H1 (cell line): ENCODE results near the gene MLPH. TPM values are rescaled to one million over a fixed set of nuclear protein-coding genes. Genes with fewer than 3 reads are reported as not detected.

Experiments
- CTCF ChIA-PET: fragments of 300-600 bp; sonication (Branson Sonifier 250); formaldehyde crosslinking; loops from one replicate; lab custom pipeline; 2021; ENCODE audit not compliant: partially characterized antibody; lab: Charles Lee
- POLR2A ChIA-PET: fragments of 300-600 bp; sonication (Branson Sonifier 250); formaldehyde crosslinking; loops from one replicate; lab custom pipeline; 2021; ENCODE audit warnings: inconsistent platforms; ENCODE audit not compliant: partially characterized antibody; lab: Charles Lee
- DNase-seq, 2 experiments: peaks; one replicate each; pipeline versions ENCODE4 v3.0.0 to v3.0.0-alpha.2; 2010 to 2022; ENCODE audit warnings: low spot score in 2 of 2, low read depth in 1 of 2, mixed read lengths in 1 of 2
- FAIRE-seq: peaks from 2 replicates; lab custom pipeline; 2011; peaks lifted over from hg19 to GRCh38; lab: Jason Lieb, UNC
- H2AFZ ChIP-seq: 2 replicates; pipeline ENCODE4 v1.8.1; 2012; ENCODE audit warnings: low read length, inconsistent platforms
- H2AK5ac ChIP-seq: 2 replicates; pipeline ENCODE4 v1.6.1; 2013; ENCODE audit warnings: low read depth, low read length
- H2BK120ac ChIP-seq: replicated peaks from 2 replicates; pipeline ENCODE3; 2013; ENCODE audit warnings: low read depth, low read length, inconsistent platforms
- H2BK12ac ChIP-seq: 2 replicates; pipeline ENCODE4 v1.6.1; 2013; ENCODE audit warnings: low read depth, low read length
- H2BK15ac ChIP-seq: 2 replicates; pipeline ENCODE4 v1.6.1; 2013; ENCODE audit warnings: low read length
- H2BK20ac ChIP-seq: 2 replicates; pipeline ENCODE4 v1.6.1; 2013; ENCODE audit warnings: low read length
- H2BK5ac ChIP-seq: 2 replicates; pipeline ENCODE4 v1.6.1; 2013; ENCODE audit warnings: low read depth, low read length
- H3K14ac ChIP-seq: 2 replicates; pipeline ENCODE4 v1.6.1; 2013; ENCODE audit warnings: inconsistent platforms; ENCODE audit not compliant: insufficient read length
- H3K18ac ChIP-seq: 2 replicates; pipeline ENCODE4 v1.6.1; 2013; ENCODE audit warnings: low read length; ENCODE audit errors: extremely low read depth
- H3K23ac ChIP-seq: 2 replicates; pipeline ENCODE4 v1.6.1; 2013; ENCODE audit warnings: inconsistent platforms; ENCODE audit not compliant: insufficient read length
- H3K23me2 ChIP-seq: 2 replicates; pipeline ENCODE4 v1.6.1; 2013; ENCODE audit warnings: low read depth, low read length
- H3K27ac ChIP-seq: 2 replicates; pipeline ENCODE4 v1.6.1; 2011; ENCODE audit warnings: low read depth, low read length, inconsistent platforms
- H3K27me3 ChIP-seq, 4 experiments: replicated peaks in 1 of 4; 1 replicate in 1 of 4; 2 replicates in 3 of 4; pipeline versions ENCODE4 v1.6.1 to v1.8.1; 2011 to 2013; ENCODE audit warnings: low read length in 3 of 4, mild to moderate bottlenecking in 3 of 4, inconsistent platforms in 2 of 4, mixed read lengths in 2 of 4, moderate library complexity in 1 of 4; ENCODE audit not compliant: control insufficient read depth in 3 of 4, insufficient read depth in 3 of 4; ENCODE audit errors: extremely low read depth in 1 of 4
- H3K36me3 ChIP-seq, 4 experiments: 2 replicates each; pipeline versions ENCODE4 v1.6.1 to v1.8.1; 2011 to 2013; ENCODE audit warnings: mild to moderate bottlenecking in 4 of 4, low read length in 3 of 4, moderate library complexity in 2 of 4, control low read depth in 1 of 4, inconsistent platforms in 1 of 4; ENCODE audit not compliant: insufficient read depth in 4 of 4, control insufficient read depth in 2 of 4
- H3K4ac ChIP-seq: replicated peaks from 2 replicates; pipeline ENCODE3; 2013; ENCODE audit warnings: low read length, low read depth, mixed read lengths, inconsistent platforms; ENCODE audit not compliant: insufficient read length
- H3K4me1 ChIP-seq, 4 experiments: replicated peaks in 1 of 4; 1 replicate in 1 of 4; 2 replicates in 3 of 4; pipeline versions ENCODE4 v1.6.1 to v1.8.1; 2011 to 2013; ENCODE audit warnings: low read length in 3 of 4, inconsistent platforms in 2 of 4, mixed read lengths in 1 of 4; ENCODE audit not compliant: insufficient read depth in 4 of 4, control insufficient read depth in 3 of 4
- H3K4me2 ChIP-seq, 2 experiments: 2 replicates each; pipeline versions ENCODE4 v1.6.1 to v1.8.1; 2011 to 2013; ENCODE audit warnings: low read depth in 2 of 2, low read length in 2 of 2, control low read depth in 1 of 2, inconsistent platforms in 1 of 2, mild to moderate bottlenecking in 1 of 2; ENCODE audit not compliant: insufficient read depth in 1 of 2
- H3K4me3 ChIP-seq, 4 experiments: fragments of 200-600, 300-600 bp in 1 of 4; sonication (generic), shearing (Covaris generic), sonication (Bioruptor Twin) in 1 of 4; 2 replicates each; pipeline versions ENCODE4 v1.5.1 to v1.8.1; 2011 to 2016; ENCODE audit warnings: low read length in 4 of 4, low read depth in 3 of 4, control low read depth in 2 of 4, inconsistent platforms in 2 of 4, mild to moderate bottlenecking in 2 of 4, mixed read lengths in 1 of 4, moderate library complexity in 1 of 4; ENCODE audit not compliant: insufficient read depth in 2 of 4; ENCODE audit errors: extremely low read depth in 1 of 4
- H3K56ac ChIP-seq: replicated peaks from 2 replicates; pipeline ENCODE3; 2013; ENCODE audit warnings: low read depth, mild to moderate bottlenecking, mixed read lengths, low read length, inconsistent platforms; ENCODE audit not compliant: insufficient read length
- H3K79me1 ChIP-seq: 2 replicates; pipeline ENCODE4 v1.6.1; 2013; ENCODE audit warnings: low read depth, low read length, control low read depth
- H3K79me2 ChIP-seq, 2 experiments: 2 replicates each; pipeline versions ENCODE4 v1.6.1 to v1.8.1; 2012 to 2013; ENCODE audit warnings: low read length in 2 of 2, mild to moderate bottlenecking in 2 of 2, inconsistent platforms in 1 of 2; ENCODE audit not compliant: insufficient read depth in 2 of 2, control insufficient read depth in 1 of 2
- H3K9ac ChIP-seq, 4 experiments: replicated peaks in 1 of 4; 1 replicate in 1 of 4; 2 replicates in 3 of 4; pipeline versions ENCODE4 v1.6.1 to v1.8.1; 2011 to 2013; ENCODE audit warnings: low read depth in 3 of 4, low read length in 3 of 4, control low read depth in 2 of 4, mild to moderate bottlenecking in 2 of 4, moderate library complexity in 2 of 4, inconsistent platforms in 1 of 4; ENCODE audit errors: extremely low read depth in 1 of 4
- H3K9me3 ChIP-seq, 2 experiments: 2 replicates each; pipeline versions ENCODE4 v1.6.1 to v1.8.1; 2012 to 2013; ENCODE audit warnings: mild to moderate bottlenecking in 2 of 2, moderate library complexity in 2 of 2, control low read depth in 1 of 2, inconsistent platforms in 1 of 2, low read depth in 1 of 2, low read length in 1 of 2, mixed read lengths in 1 of 2; ENCODE audit not compliant: insufficient read depth in 2 of 2
- H4K20me1 ChIP-seq, 2 experiments: replicated peaks in 1 of 2; 2 replicates each; pipeline versions ENCODE3 to v1.8.1; 2011 to 2013; ENCODE audit warnings: inconsistent platforms in 2 of 2, low read length in 2 of 2, mild to moderate bottlenecking in 1 of 2; ENCODE audit not compliant: insufficient read depth in 2 of 2, control insufficient read depth in 1 of 2
- H4K5ac ChIP-seq: 2 replicates; pipeline ENCODE4 v1.6.1; 2013; ENCODE audit warnings: low read length, low read depth, mixed read lengths, inconsistent platforms; ENCODE audit not compliant: insufficient read length
- H4K8ac ChIP-seq: 2 replicates; pipeline ENCODE4 v1.8.0; 2013; ENCODE audit warnings: mild to moderate bottlenecking, moderate library complexity, low read length, inconsistent platforms; ENCODE audit not compliant: insufficient read depth; ENCODE audit errors: extremely low read depth
- H4K91ac ChIP-seq: replicated peaks from 2 replicates; pipeline ENCODE3; 2013; ENCODE audit warnings: low read length, mixed read lengths, inconsistent platforms; ENCODE audit not compliant: insufficient read length
- CHD1 ChIP-seq: IDR thresholded peaks from 2 replicates; pipeline ENCODE4 v1.6.1; 2012; ENCODE audit warnings: low read depth, low read length, improper control_type of control experiment
- KDM1A ChIP-seq: fragments of 200-600, 300-600 bp; sonication (generic); IDR thresholded peaks from 2 replicates; pipeline ENCODE4 v1.7.1; 2016; ENCODE audit warnings: mild to moderate bottlenecking, low read length, borderline replicate concordance
- RXRA ChIP-seq: IDR thresholded peaks from 2 replicates; pipeline ENCODE4 v1.6.1; 2011; ENCODE audit warnings: low read depth, mild to moderate bottlenecking, low read length, moderate library complexity; ENCODE audit not compliant: insufficient read depth
- SP4 ChIP-seq: IDR thresholded peaks from 2 replicates; pipeline ENCODE4 v1.6.1; 2012; ENCODE audit warnings: low read length, inconsistent platforms
- TBP ChIP-seq: IDR thresholded peaks from 2 replicates; pipeline ENCODE4 v1.6.1; 2011; ENCODE audit warnings: low read depth, low read length, improper control_type of control experiment
- WGBS, 2 experiments: shearing (Covaris generic) in 1 of 2; methylation state at CpG; one replicate each; pipeline versions ENCODE4 v1.1.6 to v1.1.7; 2013 to 2015; ENCODE audit warnings: low lambda C conversion rate in 2 of 2, mixed read lengths in 2 of 2, inconsistent platforms in 1 of 2, low coverage in 1 of 2, missing lambda C conversion rate in 1 of 2; ENCODE audit not compliant: insufficient replicate concordance in 2 of 2, insufficient coverage in 1 of 2, insufficient read length in 1 of 2; ENCODE audit errors: extremely low coverage in 1 of 2, missing lambda C conversion rate in 1 of 2; 5-methylcytosine and 5-hydroxymethylcytosine counted together
- polyA plus RNA-seq, 7 experiments: library from polyadenylated mRNA; depleted of rRNA in 3 of 7; stranded (reverse) in 5 of 7; unstranded in 2 of 7; fragments of >200 nt in 5 of 7; fragments of 200-250 nt in 2 of 7; gene quantifications; 1 replicate in 5 of 7; 2 replicates in 1 of 7; 4 replicates in 1 of 7; pipeline versions ENCODE4 v1.2.1 to v1.2.3, GENCODE V29; 2011 to 2013; ENCODE audit warnings: missing spikeins in 2 of 7, mixed read lengths in 2 of 7
- total RNA-seq: library from RNA; stranded (reverse); fragmentation: NEBNext Ultra II Directional; extraction: Animal tissue kit (Norgen Biotek cat#: 25700); gene quantifications from 2 replicates; pipeline ENCODE4 v1.2.1, GENCODE V29; 2021
- TF ChIP-seq, protein P1 (sequence below): IDR thresholded peaks from 2 replicates; pipeline ENCODE4 v1.6.1; 2012; ENCODE audit warnings: inconsistent platforms

Gene MLPH
- total and polyA plus RNA-seq, 2 of the 8 experiments (the other 6 are each of a cell fraction or from before 2014, with no cell fraction given): 12.7 to 17.0 TPM

DNA sequence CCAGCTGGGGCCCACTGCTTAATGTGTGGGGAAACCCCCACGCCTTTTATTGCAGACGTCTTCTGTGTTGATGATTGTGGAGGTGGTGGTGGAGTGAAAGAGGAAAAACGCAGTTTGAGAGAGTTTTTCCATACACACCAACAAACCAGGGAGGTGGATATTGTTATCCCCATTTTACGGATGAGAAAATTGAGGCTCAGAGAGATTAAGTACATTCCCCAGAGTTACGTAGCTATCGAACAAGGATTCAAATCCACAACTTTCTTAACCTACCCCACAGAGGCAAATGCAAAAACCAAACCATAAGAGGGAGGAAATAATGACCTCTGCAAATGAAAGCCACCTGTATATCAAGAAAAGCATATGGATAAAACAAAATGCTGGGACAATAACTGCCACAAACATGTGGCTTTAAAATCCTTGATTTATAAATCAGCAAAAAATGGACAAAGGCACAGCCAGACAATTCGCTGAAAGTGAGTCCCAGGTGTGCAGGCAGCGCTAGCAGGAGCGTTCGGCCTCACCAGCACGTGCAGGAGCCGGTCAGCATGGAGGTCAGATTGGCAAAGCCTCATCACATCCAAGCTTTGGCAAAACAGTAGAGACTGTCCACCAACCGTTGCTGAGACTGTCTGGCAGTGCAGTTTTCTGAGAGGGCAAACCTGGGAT, 116.1 kb downstream of the MLPH start:
- 88% methylated on average over 13 of the region's 13 CpGs; no CpG with 5 or more reads in 1 of the 2 experiments for WGBS, 2 experiments
- Histone ChIP-seq H4K20me1 (no peaks in the 10 kb centered on the region), H3K4me2 (no peak overlapping the region; a peak in 1 of 4 replicates), H4K8ac (no peak overlapping the region), H4K91ac (peak overlapping the region; percentile 4), H3K9ac (no peak overlapping the region), H2BK15ac (no peak overlapping the region), H3K56ac (no peak overlapping the region), H3K27me3 (no peaks in the 10 kb centered on the region), H3K36me3 (no peaks in the 10 kb centered on the region), H4K5ac (no peak overlapping the region), H2AK5ac (peak overlapping the region; percentile 0; the same call in 1 of the 2 replicates), H3K14ac (no peak overlapping the region), H3K27ac (no peak overlapping the region), H2BK120ac (no peak overlapping the region), H3K4me1 (peaks cover 2 to 14% (median 10%) of the 10 kb centered on the region in 4 experiments; a peak in 5 of 7 replicates), H3K18ac (no peak overlapping the region), H2BK5ac (peak overlapping the region; percentile 3; the same call in 1 of the 2 replicates), H2BK12ac (peak overlapping the region; percentile 14; the same call in 1 of the 2 replicates), H3K4ac (no peak overlapping the region), H2AFZ (no peak overlapping the region), H3K4me3 (no peak overlapping the region), H3K23me2 (no peaks in the 10 kb centered on the region), H3K79me2 (no peaks in the 10 kb centered on the region), H3K79me1 (no peaks in the 10 kb centered on the region), H3K23ac (no peak overlapping the region), H2BK20ac (peak overlapping the region; percentile 49), H3K9me3 (peaks cover 10 to 16% of the 10 kb centered on the region in 2 experiments; a peak in 3 of 4 replicates)
- TF ChIP-seq, protein P1, sequence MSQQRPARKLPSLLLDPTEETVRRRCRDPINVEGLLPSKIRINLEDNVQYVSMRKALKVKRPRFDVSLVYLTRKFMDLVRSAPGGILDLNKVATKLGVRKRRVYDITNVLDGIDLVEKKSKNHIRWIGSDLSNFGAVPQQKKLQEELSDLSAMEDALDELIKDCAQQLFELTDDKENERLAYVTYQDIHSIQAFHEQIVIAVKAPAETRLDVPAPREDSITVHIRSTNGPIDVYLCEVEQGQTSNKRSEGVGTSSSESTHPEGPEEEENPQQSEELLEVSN: no peak
- TF ChIP-seq SP4 (no peak), TBP (no peak), CHD1 (no peak), KDM1A (0 out of 2 replicates have a peak, but pooled peaks have one; percentile 21), RXRA (no peak)
- CTCF ChIA-PET: interaction anchor here (1.1 to 8.8 kb wide), 15 partner anchors 11 to 143 kb away, joined by 3 to 63 read pairs (median 8); partner anchors contain the start of gene RAB17
- no peak for DNase-seq
- POLR2A ChIA-PET: interaction anchor here (1.1 to 7.5 kb wide), 9 partner anchors 9 to 28 kb away, joined by 3 to 51 read pairs (median 10); partner anchors contain the start of genes LRRFIP1 and RAB17
- no peak for FAIRE-seq
